Measurements from ENCODE around the gene MYO1E.
"Not testable (repeated sequence)": the region's sequence is repeated elsewhere in the genome, so short reads cannot be mapped to it uniquely, and the experiment has no call there.

The MYO1E gene

DNA sequence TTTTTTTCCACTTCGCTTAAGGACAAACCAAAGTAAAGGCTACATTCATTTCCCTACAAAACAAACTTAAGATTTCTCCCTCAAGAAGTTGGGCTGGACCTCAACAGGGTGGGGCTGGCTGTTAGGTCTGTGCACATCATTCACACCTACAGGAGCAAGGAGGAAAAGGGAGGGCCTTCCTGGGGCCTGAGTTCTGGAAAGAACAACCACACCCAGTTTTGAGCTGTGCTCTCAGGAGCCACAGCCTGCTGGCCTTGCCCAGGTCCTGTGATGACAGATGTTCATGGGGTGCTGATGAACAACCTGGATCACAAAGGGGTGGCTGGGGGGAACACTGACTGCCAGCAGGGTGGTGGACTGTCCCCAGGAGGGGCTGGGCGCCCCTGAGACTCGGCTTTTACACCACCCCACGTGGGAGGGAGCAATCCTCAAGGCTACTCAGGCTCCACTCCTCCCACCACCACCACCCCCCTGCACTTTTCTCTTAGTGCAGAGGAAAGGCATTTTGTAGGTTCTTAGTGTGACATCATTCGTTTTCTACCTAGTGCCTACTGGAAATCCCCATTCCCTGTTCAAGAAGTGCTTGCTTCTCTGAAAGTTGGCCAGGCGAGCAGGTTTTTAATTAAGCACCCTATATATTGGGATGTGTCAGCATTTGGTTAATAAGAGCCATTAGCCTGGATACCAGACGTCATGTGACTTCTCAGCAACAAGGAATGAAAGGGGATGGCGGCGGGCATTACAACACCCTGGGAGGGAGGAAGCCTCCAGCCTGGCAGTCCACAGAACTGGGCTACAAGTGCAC is 232.0 kb downstream of the MYO1E start:
- TF ChIP-seq, protein P1, sequence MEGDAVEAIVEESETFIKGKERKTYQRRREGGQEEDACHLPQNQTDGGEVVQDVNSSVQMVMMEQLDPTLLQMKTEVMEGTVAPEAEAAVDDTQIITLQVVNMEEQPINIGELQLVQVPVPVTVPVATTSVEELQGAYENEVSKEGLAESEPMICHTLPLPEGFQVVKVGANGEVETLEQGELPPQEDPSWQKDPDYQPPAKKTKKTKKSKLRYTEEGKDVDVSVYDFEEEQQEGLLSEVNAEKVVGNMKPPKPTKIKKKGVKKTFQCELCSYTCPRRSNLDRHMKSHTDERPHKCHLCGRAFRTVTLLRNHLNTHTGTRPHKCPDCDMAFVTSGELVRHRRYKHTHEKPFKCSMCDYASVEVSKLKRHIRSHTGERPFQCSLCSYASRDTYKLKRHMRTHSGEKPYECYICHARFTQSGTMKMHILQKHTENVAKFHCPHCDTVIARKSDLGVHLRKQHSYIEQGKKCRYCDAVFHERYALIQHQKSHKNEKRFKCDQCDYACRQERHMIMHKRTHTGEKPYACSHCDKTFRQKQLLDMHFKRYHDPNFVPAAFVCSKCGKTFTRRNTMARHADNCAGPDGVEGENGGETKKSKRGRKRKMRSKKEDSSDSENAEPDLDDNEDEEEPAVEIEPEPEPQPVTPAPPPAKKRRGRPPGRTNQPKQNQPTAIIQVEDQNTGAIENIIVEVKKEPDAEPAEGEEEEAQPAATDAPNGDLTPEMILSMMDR (IDR thresholded peaks at IDR 0.05; ENCODE audit: low read length, missing control alignments), result no peak
- H3K4me3 ChIP-seq (replicated peaks; ENCODE audit: low read depth, low read length), result no peak overlapping the region
- DNase-seq (ENCODE audit: low read depth), result no peak

DNA sequence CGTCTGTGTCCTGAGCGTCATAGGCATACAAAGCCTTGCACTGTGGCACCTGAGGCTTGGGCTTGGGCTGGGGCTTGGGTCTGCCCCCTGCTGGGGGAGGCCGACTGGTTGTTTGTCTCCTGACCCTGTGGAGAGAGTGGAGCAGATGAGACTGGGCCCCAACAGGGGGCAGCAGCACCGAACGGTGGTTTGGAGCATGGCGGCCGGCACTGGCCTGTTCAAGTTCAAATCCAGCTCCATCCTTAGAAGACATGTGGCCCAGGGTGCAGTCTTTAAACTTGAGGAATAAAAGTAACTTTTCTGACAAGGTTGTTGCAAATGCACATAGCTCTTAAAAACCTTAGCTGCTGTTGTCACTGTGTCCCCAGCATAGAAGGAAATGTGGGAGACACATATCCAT is 234.4 kb downstream of the MYO1E start:
- H3K4me3 ChIP-seq (replicated peaks; ENCODE audit: low read depth, low read length), result no peak overlapping the region
- DNase-seq (ENCODE audit: low read depth), result peak; percentile 54

DNA sequence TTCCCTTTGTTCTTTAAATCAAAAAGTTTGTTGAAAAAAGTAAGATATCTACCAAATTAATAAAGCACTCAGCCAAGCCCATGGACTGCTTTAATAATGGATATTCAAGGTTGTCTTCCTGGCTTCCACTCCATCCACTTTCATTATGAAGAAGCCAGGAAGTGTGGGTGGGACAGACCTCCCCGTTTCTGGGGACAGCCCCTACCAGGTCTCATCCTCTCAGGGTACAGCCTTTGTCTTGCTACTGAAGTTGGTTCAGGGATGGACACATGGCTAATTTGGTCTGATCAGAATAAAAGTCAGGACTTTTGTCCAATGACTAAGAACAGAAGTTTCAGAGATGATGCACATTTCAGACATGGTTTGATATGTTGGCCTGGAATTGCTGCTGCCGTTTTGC is 235.1 kb downstream of the MYO1E start:
- H3K4me3 ChIP-seq (replicated peaks; ENCODE audit: low read depth, low read length), result no peak overlapping the region
- TF ChIP-seq, protein P1 (IDR thresholded peaks at IDR 0.05; ENCODE audit: low read length, missing control alignments), result no peak
- no peak for DNase-seq (ENCODE audit: low read depth)

More for the DNA sequence above, 234.4 kb downstream of the MYO1E start:
- TF ChIP-seq, protein P1 (IDR thresholded peaks at IDR 0.05; ENCODE audit: low read length, missing control alignments), result peak; percentile 63

DNA sequence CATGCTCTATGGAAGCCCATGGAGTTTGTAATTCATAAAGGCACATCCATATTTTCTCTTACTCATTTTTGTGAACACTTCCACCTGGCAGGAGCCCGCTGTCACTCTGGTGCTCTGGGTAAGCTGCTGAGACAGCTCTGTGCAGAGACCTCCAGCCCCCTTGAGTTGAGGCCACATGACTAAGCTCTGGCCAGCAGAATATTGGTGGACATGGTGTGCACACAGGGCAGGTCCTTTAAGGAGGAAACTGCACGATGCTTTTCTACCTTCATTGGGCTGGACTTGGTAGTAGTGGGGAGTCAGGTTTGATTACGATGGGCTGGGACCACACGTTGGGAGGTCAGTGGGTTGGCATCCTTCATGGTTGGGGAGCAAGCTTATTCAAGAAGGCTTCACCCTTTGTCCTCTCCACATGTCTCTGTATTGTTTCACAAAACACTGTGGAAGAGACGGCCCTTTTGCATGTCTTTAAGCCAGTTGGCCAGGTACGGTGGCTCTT is 238.7 kb downstream of the MYO1E start:
- no peak overlapping the region for H3K4me3 ChIP-seq (replicated peaks; ENCODE audit: low read depth, low read length)
- no peak for DNase-seq (ENCODE audit: low read depth)
- TF ChIP-seq, protein P1 (IDR thresholded peaks at IDR 0.05; ENCODE audit: low read length, missing control alignments), result no peak

DNA sequence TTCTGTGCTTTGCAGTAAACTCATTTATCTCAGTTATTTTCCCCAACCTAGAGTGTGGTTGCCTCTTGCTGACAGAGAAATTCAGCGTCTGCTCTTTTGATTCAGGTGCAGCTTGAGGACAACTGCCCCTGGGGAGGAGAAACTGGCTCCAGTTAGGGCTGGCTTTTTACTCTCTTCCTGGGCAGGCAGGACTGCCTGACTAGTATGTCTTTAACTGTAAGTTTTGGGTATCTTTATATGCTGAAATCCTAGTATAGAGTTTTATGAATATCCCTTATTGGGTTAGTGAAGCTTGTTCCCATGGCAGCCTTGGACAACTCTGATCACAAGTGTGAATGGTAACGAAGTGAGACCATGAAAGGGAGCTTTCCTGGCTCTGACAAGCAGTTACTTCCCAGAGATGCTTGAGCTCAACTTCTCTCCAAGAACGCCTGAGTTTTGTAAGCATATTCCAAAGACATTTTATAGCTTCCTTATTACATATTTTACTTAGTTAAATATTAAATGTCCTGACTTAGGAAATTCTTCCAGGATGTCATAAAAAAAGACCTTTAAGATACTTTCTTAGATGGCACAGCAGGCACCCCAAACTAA is 240.6 kb downstream of the MYO1E start:
- H3K4me3 ChIP-seq (replicated peaks; ENCODE audit: low read depth, low read length), result no peak overlapping the region
- DNase-seq (ENCODE audit: low read depth), result no peak
- TF ChIP-seq, protein P1 (IDR thresholded peaks at IDR 0.05; ENCODE audit: low read length, missing control alignments), result no peak

DNA sequence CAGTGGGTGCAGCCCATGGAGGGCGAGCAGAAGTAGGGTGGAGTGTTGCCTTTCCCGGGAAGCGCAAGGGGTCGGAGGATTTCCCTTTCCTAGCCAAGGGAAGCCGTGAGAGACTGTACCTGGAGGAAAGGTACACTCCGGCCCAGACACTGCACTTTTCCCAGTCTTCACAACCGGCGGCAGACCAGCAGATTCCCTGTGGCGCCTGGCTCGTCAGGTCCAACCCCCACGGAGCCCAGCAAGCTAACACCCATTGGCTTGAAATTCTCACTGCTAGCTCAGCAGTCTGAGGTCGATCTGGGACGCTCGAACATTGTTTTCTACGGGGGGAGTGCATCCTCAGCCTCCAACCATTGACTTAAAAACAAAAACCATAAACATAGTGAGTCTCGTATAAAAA is 241.2 kb downstream of the MYO1E start:
- no peak overlapping the region for H3K4me3 ChIP-seq (replicated peaks; ENCODE audit: low read depth, low read length)
- DNase-seq (ENCODE audit: low read depth), result no peak
- TF ChIP-seq, protein P1 (IDR thresholded peaks at IDR 0.05; ENCODE audit: low read length, missing control alignments), result no peak

GRCh38 chr15:59127255-59127654 is 245.4 kb downstream of the MYO1E start:
- H3K4me3 ChIP-seq (replicated peaks; ENCODE audit: low read depth, low read length); DNase-seq (ENCODE audit: low read depth): not testable (repeated sequence)

GRCh38 chr15:59125683-59126082 is 247.0 kb downstream of the MYO1E start:
- H3K4me3 ChIP-seq (replicated peaks; ENCODE audit: low read depth, low read length); DNase-seq (ENCODE audit: low read depth): not testable (repeated sequence)
